GM12873 (cell line): ENCODE results near the gene IL36RN.

Source experiments
- TF ChIP-seq, protein P1 (sequence below): IDR thresholded peaks from 2 replicates; pipeline ENCODE4 v1.5.1; 2012; ENCODE audit warnings: low read depth, mild to moderate bottlenecking, moderate library complexity, low read length, control low read depth; ENCODE audit not compliant: insufficient read depth; ENCODE audit errors: missing control alignments

IL36RN gene

GRCh38 chr2:113073325-113073834 lies 14.4 kb downstream of the IL36RN start:
- TF ChIP-seq, protein P1, sequence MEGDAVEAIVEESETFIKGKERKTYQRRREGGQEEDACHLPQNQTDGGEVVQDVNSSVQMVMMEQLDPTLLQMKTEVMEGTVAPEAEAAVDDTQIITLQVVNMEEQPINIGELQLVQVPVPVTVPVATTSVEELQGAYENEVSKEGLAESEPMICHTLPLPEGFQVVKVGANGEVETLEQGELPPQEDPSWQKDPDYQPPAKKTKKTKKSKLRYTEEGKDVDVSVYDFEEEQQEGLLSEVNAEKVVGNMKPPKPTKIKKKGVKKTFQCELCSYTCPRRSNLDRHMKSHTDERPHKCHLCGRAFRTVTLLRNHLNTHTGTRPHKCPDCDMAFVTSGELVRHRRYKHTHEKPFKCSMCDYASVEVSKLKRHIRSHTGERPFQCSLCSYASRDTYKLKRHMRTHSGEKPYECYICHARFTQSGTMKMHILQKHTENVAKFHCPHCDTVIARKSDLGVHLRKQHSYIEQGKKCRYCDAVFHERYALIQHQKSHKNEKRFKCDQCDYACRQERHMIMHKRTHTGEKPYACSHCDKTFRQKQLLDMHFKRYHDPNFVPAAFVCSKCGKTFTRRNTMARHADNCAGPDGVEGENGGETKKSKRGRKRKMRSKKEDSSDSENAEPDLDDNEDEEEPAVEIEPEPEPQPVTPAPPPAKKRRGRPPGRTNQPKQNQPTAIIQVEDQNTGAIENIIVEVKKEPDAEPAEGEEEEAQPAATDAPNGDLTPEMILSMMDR = no peak

DNA sequence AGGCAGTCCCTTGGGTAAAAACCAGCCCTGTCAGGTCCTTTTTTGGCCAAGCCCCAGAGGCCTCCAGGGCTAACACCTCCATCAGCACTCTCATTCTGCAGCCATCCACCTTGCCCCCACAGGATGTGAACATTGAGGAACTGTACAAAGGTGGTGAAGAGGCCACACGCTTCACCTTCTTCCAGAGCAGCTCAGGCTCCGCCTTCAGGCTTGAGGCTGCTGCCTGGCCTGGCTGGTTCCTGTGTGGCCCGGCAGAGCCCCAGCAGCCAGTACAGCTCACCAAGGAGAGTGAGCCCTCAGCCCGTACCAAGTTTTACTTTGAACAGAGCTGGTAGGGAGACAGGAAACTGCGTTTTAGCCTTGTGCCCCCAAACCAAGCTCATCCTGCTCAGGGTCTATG lies 16.0 kb downstream of the IL36RN start:
- TF ChIP-seq, protein P1 = no peak

DNA sequence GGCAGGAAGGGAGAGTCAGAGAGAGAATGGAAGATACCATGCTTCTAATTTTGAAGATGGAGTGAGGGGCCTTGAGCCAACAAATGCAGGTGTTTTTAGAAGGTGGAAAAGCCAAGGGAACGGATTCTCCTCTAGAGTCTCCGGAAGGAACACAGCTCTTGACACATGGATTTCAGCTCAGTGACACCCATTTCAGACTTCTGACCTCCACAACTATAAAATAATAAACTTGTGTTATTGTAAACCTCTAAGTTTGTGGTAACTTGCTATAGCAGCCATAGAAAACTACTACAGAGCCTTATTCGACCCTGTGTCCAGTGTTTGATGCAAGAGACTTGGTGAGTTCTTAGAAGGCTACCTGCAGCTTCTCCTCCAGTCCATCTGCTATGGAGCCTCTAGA lies 16.6 kb downstream of the IL36RN start:
- TF ChIP-seq, protein P1 = no peak

DNA sequence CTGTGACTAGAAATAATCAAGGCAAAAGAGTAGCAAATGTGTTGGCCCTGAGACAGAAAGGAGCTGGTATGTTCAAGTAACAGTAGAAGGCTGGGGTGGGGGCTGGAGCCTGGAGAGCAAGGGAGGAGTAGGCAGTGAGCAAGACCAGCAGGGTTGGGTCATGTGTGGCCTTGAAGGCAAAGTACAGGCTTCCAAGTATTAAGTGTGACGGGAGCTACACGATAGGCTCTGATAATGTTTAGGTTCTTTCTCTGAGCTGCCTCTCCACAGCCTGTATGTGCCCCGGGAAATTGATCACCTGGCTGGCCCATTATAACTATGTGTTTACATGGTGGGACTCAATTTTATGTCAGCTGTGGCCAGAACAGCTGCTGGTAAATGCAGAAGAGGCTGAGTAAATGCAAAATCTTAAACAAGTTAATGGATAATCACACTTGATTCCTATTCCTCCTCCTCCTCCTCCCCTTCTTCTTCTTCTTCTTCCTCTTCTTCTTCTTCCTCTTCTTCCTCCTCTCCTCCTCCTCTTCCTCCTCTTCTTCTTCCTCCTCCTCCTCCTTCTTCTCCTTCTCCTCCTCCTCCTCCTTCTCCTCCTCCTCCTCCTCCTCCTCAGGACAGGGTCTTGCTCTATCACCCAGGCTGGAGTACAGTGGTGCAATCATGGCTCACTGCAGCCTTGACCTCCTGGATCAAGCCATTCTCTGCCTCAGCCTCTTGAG lies 18.1 kb downstream of the IL36RN start:
- TF ChIP-seq, protein P1 = no peak

DNA sequence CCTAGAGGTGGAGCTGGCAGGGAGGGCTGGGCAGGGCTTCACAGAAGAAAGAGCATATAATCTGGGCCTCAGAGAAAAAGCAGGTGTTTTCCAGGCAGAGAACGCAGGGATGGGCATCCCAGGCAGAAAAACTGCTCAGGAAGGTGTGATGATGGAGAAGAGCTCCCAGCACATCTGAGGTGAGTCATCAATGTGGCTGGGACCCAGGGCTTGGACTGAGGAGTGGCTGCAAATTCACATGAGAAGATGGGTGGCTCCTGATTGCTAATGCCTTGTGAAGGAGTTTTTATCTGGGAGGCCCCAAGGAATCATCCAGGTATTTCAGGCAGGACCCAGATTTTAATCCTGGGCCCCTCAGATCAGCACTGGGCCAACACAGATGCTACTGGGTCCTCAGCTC lies 18.9 kb downstream of the IL36RN start:
- TF ChIP-seq, protein P1 = no peak

DNA sequence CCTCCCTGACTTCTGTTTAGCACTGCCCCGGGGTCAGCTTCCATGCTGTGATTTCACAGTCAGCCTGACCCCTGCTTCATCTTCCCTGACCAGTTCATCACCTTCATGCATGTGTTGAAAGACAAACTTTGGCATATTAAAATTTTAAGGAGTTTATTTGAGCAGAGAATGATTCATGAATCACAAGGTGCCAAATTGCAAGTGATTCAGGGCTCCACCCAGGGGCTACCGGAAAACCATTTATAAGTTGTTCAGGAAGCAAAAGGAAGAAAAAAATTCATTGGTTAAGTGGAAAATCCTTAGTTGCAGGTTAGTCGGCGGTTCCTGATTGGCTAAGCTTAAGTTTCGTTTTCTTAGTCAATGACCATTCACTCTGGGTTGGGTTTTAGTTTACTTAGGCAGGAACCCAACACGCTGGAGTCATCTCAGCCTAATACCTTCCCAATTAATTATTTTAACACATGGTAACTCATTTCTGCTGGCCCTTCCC lies 19.4 kb downstream of the IL36RN start:
- TF ChIP-seq, protein P1 = no peak

- TF ChIP-seq, protein P1 = no peak
Observed at GRCh38 chr2:113079131-113079530, 20.1 kb downstream of the IL36RN start.
